IMR-90 (cell line): ENCODE measurements around the gene CIBAR2. TPM values are rescaled to one million over a fixed set of nuclear protein-coding genes. Genes with fewer than 3 reads are reported as not detected.

Source experiments
- ATAC-seq: fragments of 200-7000 bp; cut with Tn5 transposase; 2 replicates; pipeline ENCODE4 v1.9.1; 2020; ENCODE audit warnings: low read depth, mild to moderate bottlenecking, moderate library complexity
- BruUV-seq: library from RNA; stranded (reverse); fragments of 400-500 nt; replicated peaks from 2 replicates; lab custom pipeline; 2021; lab: Mats Ljungman, UMichigan
- CTCF ChIA-PET: fragments of 300-600 bp; formaldehyde crosslinking; extraction: SDS; loops from one replicate; lab custom pipeline; 2021; ENCODE audit warnings: antibody characterized with exemption; lab: Yijun Ruan, JAX
- POLR2A ChIA-PET: fragments of 300-600 bp; sonication (Branson Sonifier 250); formaldehyde crosslinking; loops from one replicate; lab custom pipeline; 2022; ENCODE audit warnings: antibody characterized with exemption; ENCODE audit not compliant: unreplicated experiment; lab: Charles Lee
- DNase-seq: peaks from one replicate; pipeline ENCODE4 v3.0.0; 2013
- H2AFZ ChIP-seq: replicated peaks from 2 replicates; pipeline ENCODE3; 2013; ENCODE audit warnings: low read length, mild to moderate bottlenecking; ENCODE audit not compliant: poor library complexity
- H2AK5ac ChIP-seq: 2 replicates; pipeline ENCODE4 v1.6.1; 2013; ENCODE audit warnings: low read depth, low read length, inconsistent platforms
- H2AK9ac ChIP-seq: replicated peaks from 2 replicates; pipeline ENCODE3; 2013; ENCODE audit warnings: mild to moderate bottlenecking, low read depth, low read length, moderate library complexity; ENCODE audit not compliant: poor library complexity
- H2BK120ac ChIP-seq: 2 replicates; pipeline ENCODE4 v1.6.1; 2013; ENCODE audit warnings: low read depth, low read length, inconsistent platforms
- H2BK15ac ChIP-seq: 3 replicates; pipeline ENCODE4 v1.6.1; 2013; ENCODE audit warnings: low read depth, low read length, inconsistent platforms
- H2BK20ac ChIP-seq: 2 replicates; pipeline ENCODE4 v1.6.1; 2013; ENCODE audit warnings: low read depth, mild to moderate bottlenecking, inconsistent platforms, low read length, moderate library complexity
- H2BK5ac ChIP-seq: 2 replicates; pipeline ENCODE4 v1.6.1; 2013; ENCODE audit warnings: mild to moderate bottlenecking, low read depth, low read length, inconsistent platforms; ENCODE audit not compliant: poor library complexity, severe bottlenecking
- H3K14ac ChIP-seq: replicated peaks from 2 replicates; pipeline ENCODE4 v1.6.1; 2013; ENCODE audit warnings: low read depth, low read length, inconsistent platforms
- H3K18ac ChIP-seq: 2 replicates; pipeline ENCODE4 v1.6.1; 2013; ENCODE audit warnings: low read depth, low read length, control low read depth
- H3K23ac ChIP-seq: 2 replicates; pipeline ENCODE4 v1.6.1; 2013; ENCODE audit warnings: low read depth, low read length, inconsistent platforms
- H3K27ac ChIP-seq: 2 replicates; pipeline ENCODE4 v1.5.1; 2013; ENCODE audit warnings: mild to moderate bottlenecking, control low read depth, low read length; ENCODE audit not compliant: insufficient read depth
- H3K27me3 ChIP-seq: 2 replicates; pipeline ENCODE4 v1.6.1; 2013; ENCODE audit warnings: low read length; ENCODE audit not compliant: control insufficient read depth, insufficient read depth
- H3K36me3 ChIP-seq: 2 replicates; pipeline ENCODE4 v1.6.1; 2013; ENCODE audit warnings: low read length, mixed read lengths; ENCODE audit not compliant: control insufficient read depth, insufficient read depth
- H3K4ac ChIP-seq: 2 replicates; pipeline ENCODE4 v1.6.1; 2013; ENCODE audit warnings: low read depth, low read length, inconsistent platforms
- H3K4me1 ChIP-seq: 2 replicates; pipeline ENCODE4 v1.6.1; 2013; ENCODE audit warnings: low read length, mixed read lengths; ENCODE audit not compliant: control insufficient read depth, insufficient read depth
- H3K4me2 ChIP-seq: 2 replicates; pipeline ENCODE4 v1.6.1; 2013; ENCODE audit warnings: low read depth, mild to moderate bottlenecking, control low read depth, low read length, moderate library complexity
- H3K4me3 ChIP-seq: 2 replicates; pipeline ENCODE4 v1.5.1; 2013; ENCODE audit warnings: low read depth, mild to moderate bottlenecking, control low read depth, low read length, moderate library complexity; ENCODE audit not compliant: insufficient read depth
- H3K56ac ChIP-seq: 2 replicates; pipeline ENCODE4 v1.6.1; 2013; ENCODE audit warnings: low read length, inconsistent platforms; ENCODE audit not compliant: insufficient read depth; ENCODE audit errors: extremely low read depth
- H3K79me1 ChIP-seq, 2 experiments: 2 replicates each; pipeline ENCODE4 v1.6.1; 2013; ENCODE audit warnings: low read length in 2 of 2, inconsistent platforms in 1 of 2, low read depth in 1 of 2
- H3K9ac ChIP-seq: 2 replicates; pipeline ENCODE4 v1.6.1; 2013; ENCODE audit warnings: low read depth, low read length, control low read depth
- H3K9me1 ChIP-seq: 2 replicates; pipeline ENCODE4 v1.6.1; 2013; ENCODE audit warnings: low read length, inconsistent platforms; ENCODE audit not compliant: insufficient read depth
- H3K9me3 ChIP-seq: 2 replicates; pipeline ENCODE4 v1.6.1; 2013; ENCODE audit warnings: low read length; ENCODE audit not compliant: control insufficient read depth, insufficient read depth
- H4K20me1 ChIP-seq: 2 replicates; pipeline ENCODE4 v1.6.1; 2013; ENCODE audit warnings: low read length, inconsistent platforms; ENCODE audit not compliant: insufficient read depth
- H4K5ac ChIP-seq: 2 replicates; pipeline ENCODE4 v1.6.1; 2013; ENCODE audit warnings: mild to moderate bottlenecking, low read depth, low read length, control low read depth
- H4K8ac ChIP-seq, 2 experiments: 2 replicates each; pipeline ENCODE4 v1.6.1; 2013; ENCODE audit warnings: low read depth in 2 of 2, low read length in 2 of 2, control low read depth in 1 of 2, inconsistent platforms in 1 of 2
- H4K91ac ChIP-seq: 2 replicates; pipeline ENCODE4 v1.6.1; 2013; ENCODE audit warnings: low read depth, low read length, inconsistent platforms; ENCODE audit not compliant: insufficient read depth
- BHLHE40 ChIP-seq: fragments of 150-350 bp; IDR thresholded peaks from 2 replicates; pipeline ENCODE4 v1.6.1; 2016; ENCODE audit warnings: mild to moderate bottlenecking, low read depth, low read length
- CEBPB ChIP-seq: IDR thresholded peaks from 2 replicates; pipeline ENCODE4 v1.6.1; 2012; ENCODE audit warnings: low read depth, low read length, improper control_type of control experiment
- CHD1 ChIP-seq: IDR thresholded peaks from 2 replicates; pipeline ENCODE4 v1.6.1; 2012; ENCODE audit warnings: low read depth, low read length, improper control_type of control experiment
- ELK1 ChIP-seq: fragments of 150-350 bp; IDR thresholded peaks from 2 replicates; pipeline ENCODE4 v1.6.1; 2016; ENCODE audit warnings: low read depth, mild to moderate bottlenecking, low read length, moderate library complexity, borderline replicate concordance
- FOS ChIP-seq: fragments of 150-350 bp; IDR thresholded peaks from 2 replicates; pipeline ENCODE4 v1.6.1; 2016; ENCODE audit warnings: low read depth, low read length
- MAFK ChIP-seq: IDR thresholded peaks from 2 replicates; pipeline ENCODE4 v1.6.1; 2012; ENCODE audit warnings: low read depth, low read length, improper control_type of control experiment
- MAZ ChIP-seq: IDR thresholded peaks from 2 replicates; pipeline ENCODE4 v1.6.1; 2012; ENCODE audit warnings: low read depth, mild to moderate bottlenecking, low read length, improper control_type of control experiment, moderate library complexity, borderline replicate concordance
- MXI1 ChIP-seq: IDR thresholded peaks from 2 replicates; pipeline ENCODE4 v1.6.1; 2012; ENCODE audit warnings: low read depth, mild to moderate bottlenecking, low read length, moderate library complexity, borderline replicate concordance
- NFE2L2 ChIP-seq: fragments of 150-350 bp; IDR thresholded peaks from 2 replicates; pipeline ENCODE4 v1.6.1; 2016; ENCODE audit warnings: low read depth, mild to moderate bottlenecking, low read length
- POLR2A ChIP-seq: IDR thresholded peaks from 2 replicates; pipeline ENCODE4 v1.6.1; 2012; ENCODE audit warnings: mild to moderate bottlenecking, low read depth, low read length
- RAD21 ChIP-seq: IDR thresholded peaks from 2 replicates; pipeline ENCODE4 v1.6.1; 2012; ENCODE audit warnings: low read length, improper control_type of control experiment
- RCOR1 ChIP-seq: IDR thresholded peaks from 2 replicates; pipeline ENCODE4 v1.6.1; 2012; ENCODE audit warnings: mild to moderate bottlenecking, low read length, improper control_type of control experiment; ENCODE audit not compliant: insufficient replicate concordance
- RFX5 ChIP-seq: IDR thresholded peaks from 2 replicates; pipeline ENCODE4 v1.8.0; 2012; ENCODE audit warnings: low read depth, mild to moderate bottlenecking, low read length, moderate library complexity
- SMC3 ChIP-seq: fragments of 150-350 bp; IDR thresholded peaks from 2 replicates; pipeline ENCODE4 v1.6.1; 2016; ENCODE audit warnings: low read depth, mild to moderate bottlenecking, antibody characterized with exemption, low read length, moderate library complexity
- WGBS, 2 experiments: methylation state at CpG; one replicate each; pipeline versions ENCODE4 v1.1.5 to v1.1.7; 2013; ENCODE audit warnings: missing lambda C conversion rate in 2 of 2; ENCODE audit not compliant: insufficient read length in 1 of 2; ENCODE audit errors: extremely low coverage in 2 of 2; 5-methylcytosine and 5-hydroxymethylcytosine counted together
- dilution Hi-C: fragments of 300-500 bp; cut with HindIII; formaldehyde crosslinking; loops from one replicate; pipeline ENCODE4 v1.14.3; 2018; ENCODE audit warnings: low sequenced_read_pairs; ENCODE audit not compliant: unreplicated experiment
- in situ Hi-C: fragments of 300-500 bp; cut with MboI; formaldehyde crosslinking; loops from 3 replicates; pipeline ENCODE4 v1.14.3; 2019; ENCODE audit warnings: low sequenced_read_pairs, inconsistent platforms, mixed read lengths
- intact Hi-C: fragments of 100-400 bp; cut with micrococcal nuclease; formaldehyde crosslinking; loops from 2 replicates; pipeline ENCODE4 v1.10.0; 2022
- polyA plus RNA-seq, 3 experiments: library from polyadenylated mRNA; depleted of rRNA; stranded (reverse); fragments of >200 nt; gene quantifications; 2 replicates each; pipeline ENCODE4 v1.2.3, GENCODE V29; 2012; ENCODE audit warnings: low replicate concordance in 1 of 3
- total RNA-seq: library from RNA; depleted of rRNA; stranded (reverse); fragments of >200 nt; gene quantifications from 2 replicates; pipeline ENCODE4 v1.2.3, GENCODE V29; 2012
- TF ChIP-seq, protein P1 (sequence below): conservative IDR thresholded peaks from 2 replicates; pipeline ENCODE4 v1.5.1; 2012; ENCODE audit warnings: mild to moderate bottlenecking, low read depth, low read length, improper control_type of control experiment
- TF ChIP-seq, protein P2 (sequence below): fragments of 150-350 bp; IDR thresholded peaks from 2 replicates; pipeline ENCODE4 v1.6.1; 2017; ENCODE audit warnings: mild to moderate bottlenecking, antibody characterized with exemption, low read length, low read depth

The CIBAR2 gene
- total and polyA plus RNA-seq, 2 of the 4 experiments (the other 2 are of a cell fraction), result 0.18 to 0.24 TPM

- ChIA-PET CTCF (interaction anchor here (1.0 kb wide), 1 partner anchor 16 kb away, joined by 5 read pairs; no protein-coding TSS in a partner anchor), POLR2A (no interaction called here)
- Histone ChIP-seq H2AK9ac (peak overlapping the region; percentile 73), H3K9me1 (peaks cover 22% of the 10 kb centered on the region; the same call in 1 of the 2 replicates), H4K91ac (peak overlapping the region; percentile 78), H3K4me1 (peaks cover 22% of the 10 kb centered on the region), H2BK120ac (peak overlapping the region; percentile 81), H4K5ac (peak overlapping the region; percentile 51), H2BK15ac (peak overlapping the region; percentile 31; the same call in 1 of the 3 replicates), H3K36me3 (no peaks in the 10 kb centered on the region), H4K8ac (peak overlapping the region; percentile 60 to 71), H3K9ac (peak overlapping the region; percentile 40; the same call in 1 of the 2 replicates), H3K27ac (peak overlapping the region; percentile 59), H4K20me1 (no peaks in the 10 kb centered on the region), H3K4me3 (no peak overlapping the region), H3K4ac (peak overlapping the region; percentile 51), H3K23ac (peak overlapping the region; percentile 27; the same call in 1 of the 2 replicates), H2BK20ac (peak overlapping the region; percentile 40), H3K56ac (0 out of 2 replicates have a peak overlapping the region, but pooled peaks have one; percentile 49), H2BK5ac (peak overlapping the region; percentile 18), H3K9me3 (no peaks in the 10 kb centered on the region), H3K4me2 (no peak overlapping the region), H3K14ac (peak overlapping the region; percentile 14), H3K18ac (no peak overlapping the region; the same call in none of the 2 replicates), H2AK5ac (peak overlapping the region; percentile 72), H2AFZ (peak overlapping the region; percentile 84), H3K27me3 (no peaks in the 10 kb centered on the region), H3K79me1 (no peaks in the 10 kb centered on the region)
- in situ Hi-C loops, result no loop called here
- intact Hi-C loops, result no loop called here
- no peak for ATAC-seq
- no TSS peak for BruUV-seq
- WGBS, 2 experiments, result 60% methylated on average over 4 of the region's 5 CpGs; no CpG with 5 or more reads in 1 of the 2 experiments
- dilution Hi-C loops, result no loop called here
- DNase-seq, result no peak
- no peak for TF ChIP-seq RFX5
- TF ChIP-seq MXI1, result no peak
- no peak for TF ChIP-seq SMC3
- TF ChIP-seq, protein P1, sequence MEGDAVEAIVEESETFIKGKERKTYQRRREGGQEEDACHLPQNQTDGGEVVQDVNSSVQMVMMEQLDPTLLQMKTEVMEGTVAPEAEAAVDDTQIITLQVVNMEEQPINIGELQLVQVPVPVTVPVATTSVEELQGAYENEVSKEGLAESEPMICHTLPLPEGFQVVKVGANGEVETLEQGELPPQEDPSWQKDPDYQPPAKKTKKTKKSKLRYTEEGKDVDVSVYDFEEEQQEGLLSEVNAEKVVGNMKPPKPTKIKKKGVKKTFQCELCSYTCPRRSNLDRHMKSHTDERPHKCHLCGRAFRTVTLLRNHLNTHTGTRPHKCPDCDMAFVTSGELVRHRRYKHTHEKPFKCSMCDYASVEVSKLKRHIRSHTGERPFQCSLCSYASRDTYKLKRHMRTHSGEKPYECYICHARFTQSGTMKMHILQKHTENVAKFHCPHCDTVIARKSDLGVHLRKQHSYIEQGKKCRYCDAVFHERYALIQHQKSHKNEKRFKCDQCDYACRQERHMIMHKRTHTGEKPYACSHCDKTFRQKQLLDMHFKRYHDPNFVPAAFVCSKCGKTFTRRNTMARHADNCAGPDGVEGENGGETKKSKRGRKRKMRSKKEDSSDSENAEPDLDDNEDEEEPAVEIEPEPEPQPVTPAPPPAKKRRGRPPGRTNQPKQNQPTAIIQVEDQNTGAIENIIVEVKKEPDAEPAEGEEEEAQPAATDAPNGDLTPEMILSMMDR, result no peak
- TF ChIP-seq CEBPB, result no peak
- TF ChIP-seq, protein P2, sequence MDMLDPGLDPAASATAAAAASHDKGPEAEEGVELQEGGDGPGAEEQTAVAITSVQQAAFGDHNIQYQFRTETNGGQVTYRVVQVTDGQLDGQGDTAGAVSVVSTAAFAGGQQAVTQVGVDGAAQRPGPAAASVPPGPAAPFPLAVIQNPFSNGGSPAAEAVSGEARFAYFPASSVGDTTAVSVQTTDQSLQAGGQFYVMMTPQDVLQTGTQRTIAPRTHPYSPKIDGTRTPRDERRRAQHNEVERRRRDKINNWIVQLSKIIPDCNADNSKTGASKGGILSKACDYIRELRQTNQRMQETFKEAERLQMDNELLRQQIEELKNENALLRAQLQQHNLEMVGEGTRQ, result no peak
- TF ChIP-seq RCOR1, result no peak
- TF ChIP-seq BHLHE40, result no peak
- no peak for TF ChIP-seq FOS
- TF ChIP-seq CHD1, result no peak
- no peak for TF ChIP-seq RAD21
- TF ChIP-seq ELK1, result no peak
- no peak for TF ChIP-seq NFE2L2
- TF ChIP-seq MAZ, result no peak
- no peak for TF ChIP-seq MAFK
- TF ChIP-seq POLR2A, result no peak
These were observed 18.4 kb upstream of the CIBAR2 start for GRCh38 chr16:85130705-85131028.
